BLaER1 treated with 17β-estradiol and CSF1 and Interleukin-3, amounts not matched to agents 10 nM and 100 nM (cell line): Measurements from ENCODE around the gene CHST7.

ENCODE experiments used
- H3K27ac ChIP-seq, 11 experiments: shearing (Covaris generic); formaldehyde crosslinking; 2 replicates each; pipeline ENCODE4 v1.8.1; 2022
- H3K27me3 ChIP-seq, 11 experiments: shearing (Covaris generic); formaldehyde crosslinking; 2 replicates each; pipeline ENCODE4 v1.8.1; 2022
- H3K36me3 ChIP-seq, 11 experiments: shearing (Covaris generic); formaldehyde crosslinking; 2 replicates each; pipeline ENCODE4 v1.8.1; 2022
- H3K4me1 ChIP-seq, 10 experiments: shearing (Covaris generic); formaldehyde crosslinking; 2 replicates each; pipeline ENCODE4 v1.8.1; 2022
- H3K4me2 ChIP-seq, 11 experiments: shearing (Covaris generic); formaldehyde crosslinking; 2 replicates each; pipeline ENCODE4 v1.8.1; 2022
- H3K4me3 ChIP-seq, 10 experiments: shearing (Covaris generic); formaldehyde crosslinking; 2 replicates each; pipeline ENCODE4 v1.8.1; 2022
- H3K9ac ChIP-seq, 11 experiments: shearing (Covaris generic); formaldehyde crosslinking; 2 replicates each; pipeline ENCODE4 v1.8.1; 2022
- H3K9me3 ChIP-seq, 11 experiments: shearing (Covaris generic); formaldehyde crosslinking; replicated peaks in 1 of 11; 2 replicates each; pipeline ENCODE4 v1.8.1; 2022
- H4K20me1 ChIP-seq, 11 experiments: shearing (Covaris generic); formaldehyde crosslinking; 2 replicates each; pipeline ENCODE4 v1.8.1; 2022
- Cebpa-rat ChIP-seq, 11 experiments: shearing (Covaris generic); IDR thresholded peaks; 2 replicates each; pipeline ENCODE4 v1.8.1; 2022

CHST7 gene

GRCh38 chrX:46634577-46634976 lies 61.0 kb downstream of the CHST7 start:
- Histone ChIP-seq H3K27ac (no peak overlapping the region), H3K4me1 (peaks cover 8 to 15% (median 14%) of the 10 kb centered on the region in 10 experiments), H3K4me3 (no peak overlapping the region), H3K9ac (no peak overlapping the region), H3K4me2 (no peak overlapping the region), H3K27me3 (0 out of 22 replicates have a peak, but pooled peaks cover 0 to 2% (median 0%) of the 10 kb centered on the region in 11 experiments), H3K9me3 (peaks cover 0 to 16% (median 10%) of the 10 kb centered on the region in 11 experiments; a peak in 8 of 22 replicates), H4K20me1 (no peaks in the 10 kb centered on the region), H3K36me3 (peaks cover 0 to 13% (median 0%) of the 10 kb centered on the region in 11 experiments; a peak in 4 of 22 replicates)
- no peak for TF ChIP-seq Cebpa-rat (IDR thresholded peaks at IDR 0.05)

GRCh38 chrX:46635186-46635585 lies 61.6 kb downstream of the CHST7 start:
- H3K4me1 ChIP-seq: peaks cover 2 to 9% (median 8%) of the 10 kb centered on the region in 10 experiments; a peak in 17 of 20 replicates
- no peak for TF ChIP-seq Cebpa-rat (IDR thresholded peaks at IDR 0.05)
- no peaks in the 10 kb centered on the region for H4K20me1 ChIP-seq
- H3K36me3 ChIP-seq: peaks cover 0 to 13% (median 0%) of the 10 kb centered on the region in 11 experiments; a peak in 4 of 22 replicates
- no peak overlapping the region; a peak in 1 of 22 replicates for H3K4me2 ChIP-seq
- H3K9me3 ChIP-seq: peaks cover 0 to 16% (median 10%) of the 10 kb centered on the region in 11 experiments; a peak in 8 of 22 replicates
- 0 out of 22 replicates have a peak, but pooled peaks cover 0 to 2% (median 0%) of the 10 kb centered on the region in 11 experiments for H3K27me3 ChIP-seq
- H3K9ac ChIP-seq: no peak overlapping the region
- H3K27ac ChIP-seq: no peak overlapping the region
- no peak overlapping the region for H3K4me3 ChIP-seq

DNA sequence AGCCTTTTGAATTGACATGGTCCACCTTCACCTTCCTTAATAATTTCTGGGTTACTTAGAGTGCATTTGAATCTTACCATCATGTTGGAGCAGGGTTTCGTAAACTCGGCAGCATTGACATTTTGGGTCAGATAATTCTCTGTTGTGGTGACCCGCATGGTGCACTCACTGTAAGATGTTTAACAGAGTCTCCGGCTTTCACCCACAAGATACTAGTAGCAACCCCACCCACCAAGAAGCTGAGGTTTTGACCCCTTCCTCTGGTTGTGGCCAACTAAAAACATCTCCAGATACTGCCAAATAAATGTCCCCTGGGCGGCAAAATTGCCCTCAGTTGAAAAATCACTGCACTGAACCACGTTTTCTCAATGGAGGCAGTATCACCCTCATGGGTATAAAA lies 62.7 kb downstream of the CHST7 start:
- peaks cover 0 to 8% (median 6%) of the 10 kb centered on the region in 10 experiments; a peak in 10 of 20 replicates for H3K4me1 ChIP-seq
- H3K36me3 ChIP-seq: peaks cover 0 to 5% (median 0%) of the 10 kb centered on the region in 11 experiments; a peak in 2 of 22 replicates
- no peak for TF ChIP-seq Cebpa-rat (IDR thresholded peaks at IDR 0.05)
- H3K27ac ChIP-seq: no peak overlapping the region
- no peak overlapping the region for H3K9ac ChIP-seq
- H3K9me3 ChIP-seq: peaks cover 0 to 13% (median 5%) of the 10 kb centered on the region in 11 experiments; a peak in 8 of 22 replicates
- no peaks in the 10 kb centered on the region for H4K20me1 ChIP-seq
- H3K4me2 ChIP-seq: peak overlapping the region in 7 of 11 experiments; percentile 9 to 44 (median 24); a peak in 11 of 22 replicates
- 0 out of 22 replicates have a peak, but pooled peaks cover 0 to 2% (median 0%) of the 10 kb centered on the region in 11 experiments for H3K27me3 ChIP-seq
- no peak overlapping the region for H3K4me3 ChIP-seq

DNA sequence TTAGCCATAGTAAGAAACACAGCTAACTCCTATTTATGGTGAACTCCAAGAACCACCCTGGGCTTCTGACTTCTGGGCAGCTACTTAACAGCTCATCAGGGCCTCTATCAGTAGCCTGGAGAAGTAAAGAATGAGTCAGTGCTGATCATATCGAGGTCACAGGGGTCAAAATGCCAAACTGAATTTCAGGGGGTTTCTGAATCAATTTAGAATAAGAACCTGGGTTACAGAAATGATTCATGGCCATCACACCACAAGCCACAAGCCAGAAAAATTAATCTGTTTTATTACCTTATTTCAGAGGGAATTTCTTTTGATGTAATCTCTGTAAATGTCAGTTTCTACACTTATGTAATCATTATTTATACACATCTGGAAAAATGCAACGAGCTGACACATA lies 64.4 kb downstream of the CHST7 start:
- no peak for TF ChIP-seq Cebpa-rat (IDR thresholded peaks at IDR 0.05)
- no peak overlapping the region for H3K27ac ChIP-seq
- no peak overlapping the region for H3K9ac ChIP-seq
- no peaks in the 10 kb centered on the region for H3K9me3 ChIP-seq
- H4K20me1 ChIP-seq: no peaks in the 10 kb centered on the region
- H3K36me3 ChIP-seq: 0 out of 22 replicates have a peak, but pooled peaks cover 0 to 3% (median 0%) of the 10 kb centered on the region in 11 experiments
- no peak overlapping the region for H3K4me2 ChIP-seq
- H3K4me3 ChIP-seq: no peak overlapping the region
- peaks cover 2 to 21% (median 18%) of the 10 kb centered on the region in 10 experiments for H3K4me1 ChIP-seq
- H3K27me3 ChIP-seq: 0 out of 22 replicates have a peak, but pooled peaks cover 0 to 2% (median 0%) of the 10 kb centered on the region in 11 experiments

DNA sequence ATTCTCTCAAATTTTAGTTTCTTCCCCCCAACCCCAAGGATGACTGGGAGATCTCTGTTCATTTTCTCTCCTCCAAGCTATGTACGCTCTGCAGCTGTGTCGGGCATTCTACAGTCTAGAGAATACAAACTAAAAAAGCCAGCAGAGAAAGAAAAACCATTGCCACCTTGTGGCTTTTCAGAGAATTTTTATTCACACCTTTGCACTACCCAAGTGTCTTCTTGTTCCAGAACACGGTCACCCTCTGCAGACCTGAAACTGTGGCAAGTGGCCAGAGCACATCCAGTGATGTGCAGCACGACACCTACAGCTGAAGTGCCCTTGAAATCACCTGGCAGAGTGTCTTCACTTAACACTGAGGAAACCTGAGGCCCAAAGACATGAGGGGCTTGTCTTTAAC lies 68.6 kb downstream of the CHST7 start:
- TF ChIP-seq Cebpa-rat (IDR thresholded peaks at IDR 0.05): no peak
- Histone ChIP-seq H3K9ac (no peak overlapping the region), H3K9me3 (no peaks in the 10 kb centered on the region; a peak in 2 of 22 replicates), H4K20me1 (no peaks in the 10 kb centered on the region), H3K4me2 (peak overlapping the region in 8 of 11 experiments; percentile 8 to 76 (median 67); a peak in 14 of 22 replicates), H3K4me1 (peaks cover 17 to 42% (median 33%) of the 10 kb centered on the region in 10 experiments), H3K36me3 (peaks cover 0 to 15% (median 0%) of the 10 kb centered on the region in 11 experiments; a peak in 5 of 22 replicates), H3K27ac (no peak overlapping the region), H3K27me3 (no peaks in the 10 kb centered on the region), H3K4me3 (no peak overlapping the region)

GRCh38 chrX:46643636-46644035 lies 70.1 kb downstream of the CHST7 start:
- Histone ChIP-seq H3K4me2 (peak overlapping the region; percentile 38 to 76 (median 62); a peak in 20 of 22 replicates), H3K4me3 (no peak overlapping the region), H3K9me3 (no peaks in the 10 kb centered on the region; a peak in 2 of 22 replicates), H3K36me3 (peaks cover 0 to 15% (median 0%) of the 10 kb centered on the region in 11 experiments; a peak in 5 of 22 replicates), H3K9ac (no peak overlapping the region), H3K27me3 (no peaks in the 10 kb centered on the region), H4K20me1 (no peaks in the 10 kb centered on the region), H3K4me1 (peaks cover 19 to 57% (median 48%) of the 10 kb centered on the region in 10 experiments), H3K27ac (peak overlapping the region in 1 of 11 experiments; percentile 4; a peak in 1 of 22 replicates)
- no peak for TF ChIP-seq Cebpa-rat (IDR thresholded peaks at IDR 0.05)

- Histone ChIP-seq H3K36me3 (peaks cover 0 to 12% (median 0%) of the 10 kb centered on the region in 11 experiments; a peak in 5 of 22 replicates), H4K20me1 (no peaks in the 10 kb centered on the region), H3K4me1 (peaks cover 39 to 76% (median 68%) of the 10 kb centered on the region in 10 experiments), H3K27me3 (no peaks in the 10 kb centered on the region), H3K4me3 (no peak overlapping the region), H3K9ac (no peak overlapping the region), H3K4me2 (no peak overlapping the region), H3K9me3 (no peaks in the 10 kb centered on the region; a peak in 2 of 22 replicates), H3K27ac (no peak overlapping the region)
- no peak for TF ChIP-seq Cebpa-rat (IDR thresholded peaks at IDR 0.05)
These were observed 72.0 kb downstream of the CHST7 start for GRCh38 chrX:46645614-46646013.

DNA sequence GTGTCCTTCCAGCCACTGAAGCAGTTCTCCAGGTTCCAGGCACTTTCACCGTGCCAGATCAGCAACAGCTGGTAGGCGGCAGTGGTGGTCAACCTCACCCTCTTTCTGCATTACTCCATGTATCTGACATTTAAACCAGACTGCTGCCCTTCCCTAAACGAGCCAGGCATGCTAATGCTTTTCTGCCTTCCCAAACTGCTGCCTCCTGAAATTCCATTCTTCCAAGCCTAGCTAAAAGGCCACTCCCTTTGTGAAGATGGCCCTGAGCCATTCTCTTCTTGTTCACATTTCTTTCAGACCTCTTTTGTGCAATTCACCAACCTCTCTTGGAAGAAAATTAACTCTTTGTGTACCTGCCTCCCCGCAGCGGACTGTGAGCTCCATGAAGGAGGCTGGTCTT lies 73.7 kb downstream of the CHST7 start:
- Histone ChIP-seq H3K4me2 (peak overlapping the region in 8 of 11 experiments; percentile 20 to 86 (median 83); a peak in 14 of 22 replicates), H3K9ac (no peak overlapping the region), H4K20me1 (no peaks in the 10 kb centered on the region), H3K27me3 (no peaks in the 10 kb centered on the region), H3K4me1 (peaks cover 48 to 87% (median 78%) of the 10 kb centered on the region in 10 experiments), H3K9me3 (no peaks in the 10 kb centered on the region; a peak in 2 of 22 replicates), H3K27ac (no peak overlapping the region), H3K4me3 (no peak overlapping the region), H3K36me3 (peaks cover 0 to 12% (median 0%) of the 10 kb centered on the region in 11 experiments; a peak in 5 of 22 replicates)
- no peak for TF ChIP-seq Cebpa-rat (IDR thresholded peaks at IDR 0.05)
